ENCODE results near the gene KCNE4.

Gene KCNE4

DNA sequence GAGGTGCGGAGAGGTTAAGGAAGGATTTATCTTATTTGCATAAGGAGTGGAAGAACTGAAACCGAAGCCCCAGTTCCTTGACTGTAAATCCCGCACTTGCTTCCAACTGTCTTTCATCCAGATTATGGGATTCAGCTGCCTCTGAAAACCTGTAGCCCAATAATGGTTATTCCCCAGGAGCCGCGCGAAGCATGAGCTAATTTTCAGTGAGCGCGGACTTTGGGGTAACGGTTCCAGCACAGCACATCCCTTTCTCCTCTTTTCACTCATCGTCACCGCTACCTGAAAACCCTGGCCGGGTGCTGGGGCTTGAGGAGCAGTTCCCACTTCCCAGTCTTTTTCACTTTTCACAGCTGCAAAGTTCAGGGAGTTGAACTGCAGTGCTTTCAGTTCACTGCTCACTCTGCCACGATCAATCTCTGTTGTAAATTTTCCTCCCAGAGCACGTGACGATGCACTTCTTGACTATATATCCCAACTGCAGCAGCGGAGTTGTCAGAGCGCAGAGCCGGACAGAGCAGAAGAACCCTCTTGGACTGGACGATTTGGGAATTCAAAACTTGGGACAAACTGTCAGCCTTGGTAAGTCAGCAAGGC lies at the start of gene KCNE4:
KCNE4 (plus strand) TSS at position 498 of the 597 bp plus-strand sequence. CDS start 641 bp downstream, outside the sequence.
- no peak for DNase-seq (ENCODE audit: low read depth in 1 of 2, low spot score in 1 of 2)

DNA sequence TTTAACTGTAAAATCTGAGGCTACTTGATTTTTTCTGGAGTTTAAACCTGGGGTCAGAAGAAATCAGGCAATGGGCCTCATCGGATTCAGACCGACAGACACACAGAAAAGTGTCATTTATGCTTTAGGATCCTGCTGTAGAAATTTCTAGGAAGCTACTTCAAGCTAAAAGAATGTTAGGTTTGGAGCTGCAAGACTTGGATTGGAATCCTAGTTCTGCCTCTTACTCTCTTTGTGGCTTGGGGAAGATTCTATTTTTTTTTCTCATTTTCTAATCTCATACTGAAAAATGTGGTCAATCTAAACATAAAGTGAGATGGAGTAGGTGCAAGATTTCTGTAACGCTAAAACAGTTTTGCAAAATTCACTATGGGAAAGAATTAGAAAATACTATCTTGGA lies 48.8 kb upstream of the KCNE4 start:
- no peak for DNase-seq (ENCODE audit: low read depth in 1 of 2, low spot score in 1 of 2)

DNA sequence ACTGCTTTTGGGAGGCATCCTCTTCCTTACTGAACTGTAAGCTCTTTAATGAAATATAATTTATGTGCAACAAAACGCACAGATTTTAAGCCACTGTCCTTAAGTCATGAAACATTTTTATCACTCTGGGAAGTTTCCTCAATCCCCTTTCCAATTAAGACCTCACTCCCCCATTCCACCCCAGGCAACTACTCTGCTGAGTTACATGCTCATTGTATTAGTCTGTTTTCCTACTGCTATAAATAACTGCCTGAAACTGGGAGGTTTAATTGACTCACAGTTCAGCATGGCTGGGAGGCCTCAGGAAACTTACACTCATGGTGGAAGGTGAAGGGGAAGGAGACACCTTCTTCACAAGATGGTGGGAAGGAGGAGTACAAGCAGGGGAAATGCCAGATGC lies 46.5 kb upstream of the KCNE4 start:
- no peak for DNase-seq (ENCODE audit: low read depth in 1 of 2, low spot score in 1 of 2)

DNA sequence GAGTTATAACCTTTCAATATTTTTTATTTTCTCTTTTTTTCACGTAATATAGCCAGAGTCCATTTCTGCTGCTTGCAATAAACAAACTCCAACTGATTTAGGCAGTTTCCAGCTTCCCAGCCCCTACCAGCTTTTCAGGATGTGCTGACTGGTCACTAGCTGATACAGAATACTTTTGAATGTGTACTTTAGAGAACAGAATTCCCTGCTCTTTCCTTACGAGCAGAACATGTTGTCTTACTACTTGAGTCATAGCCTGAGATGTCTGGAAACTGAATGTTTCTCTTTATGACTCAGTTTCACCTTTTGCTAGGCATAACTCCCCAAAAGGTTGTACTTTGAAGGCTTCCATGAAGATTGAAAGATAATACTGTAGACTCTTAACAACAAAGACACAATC lies 44.5 kb upstream of the KCNE4 start:
- no peak for DNase-seq (ENCODE audit: low read depth in 1 of 2, low spot score in 1 of 2)

DNA sequence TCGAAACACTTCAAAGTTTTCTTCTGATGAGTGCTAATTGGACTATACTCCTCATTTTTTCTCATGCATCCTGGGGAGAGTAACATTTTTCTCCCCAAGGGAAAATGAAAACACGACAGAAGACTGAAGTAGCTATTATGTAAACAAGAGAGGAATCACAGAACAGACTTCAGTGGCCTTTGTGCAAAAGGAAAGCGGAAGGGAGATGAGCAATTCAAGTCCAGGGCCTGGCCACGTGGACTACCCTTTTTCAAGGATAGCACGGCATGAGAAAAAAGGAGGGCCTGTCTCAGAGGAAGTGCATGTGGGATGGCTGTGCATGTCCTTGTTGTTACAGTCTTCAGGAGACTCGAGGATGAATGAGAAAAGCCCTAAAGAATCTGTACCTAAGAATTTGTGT lies 43.8 kb upstream of the KCNE4 start:
- no peak for DNase-seq (ENCODE audit: low read depth in 1 of 2, low spot score in 1 of 2)

- DNase-seq (ENCODE audit: low read depth in 1 of 2, low spot score in 1 of 2) = no peak
Measured at GRCh38 chr2:223008956-223009355, 43.0 kb upstream of the KCNE4 start.

DNA sequence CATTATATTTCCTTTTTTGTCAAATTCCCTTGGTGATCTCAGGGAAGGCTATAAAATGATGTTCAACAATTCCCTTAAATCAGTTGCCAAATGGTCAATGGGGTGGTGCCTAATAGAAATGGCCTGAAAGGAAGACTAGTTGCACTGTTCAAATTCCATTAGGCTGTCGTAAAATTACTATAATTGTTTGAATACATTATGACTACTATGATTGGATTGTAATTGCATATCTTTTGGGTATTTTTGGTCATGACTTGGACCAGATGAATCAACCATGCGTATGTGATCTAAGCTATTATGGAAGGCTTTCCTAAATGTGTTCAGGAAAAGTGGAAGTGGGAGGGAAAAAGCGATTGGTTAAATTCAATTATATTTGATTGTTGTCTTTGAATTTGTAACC lies 41.3 kb upstream of the KCNE4 start:
- DNase-seq (ENCODE audit: low read depth in 1 of 2, low spot score in 1 of 2) = no peak

- DNase-seq (ENCODE audit: low read depth in 1 of 2, low spot score in 1 of 2) = no peak
Measured at GRCh38 chr2:223012291-223012690, 39.7 kb upstream of the KCNE4 start.

- no peak for DNase-seq (ENCODE audit: low read depth in 1 of 2, low spot score in 1 of 2)
Measured at GRCh38 chr2:223019390-223019930, 32.5 kb upstream of the KCNE4 start.

- no peak for DNase-seq (ENCODE audit: low read depth in 1 of 2, low spot score in 1 of 2)
Measured at GRCh38 chr2:223019987-223020717, 31.8 kb upstream of the KCNE4 start.

GRCh38 chr2:223020971-223021675 lies 30.9 kb upstream of the KCNE4 start:
- DNase-seq (ENCODE audit: low read depth in 1 of 2, low spot score in 1 of 2) = no peak

- no peak for DNase-seq (ENCODE audit: low read depth in 1 of 2, low spot score in 1 of 2)
Measured at GRCh38 chr2:223026357-223027110, 25.5 kb upstream of the KCNE4 start.

- no peak for DNase-seq (ENCODE audit: low read depth in 1 of 2, low spot score in 1 of 2)
Measured at GRCh38 chr2:223027442-223027841, 24.5 kb upstream of the KCNE4 start.

DNA sequence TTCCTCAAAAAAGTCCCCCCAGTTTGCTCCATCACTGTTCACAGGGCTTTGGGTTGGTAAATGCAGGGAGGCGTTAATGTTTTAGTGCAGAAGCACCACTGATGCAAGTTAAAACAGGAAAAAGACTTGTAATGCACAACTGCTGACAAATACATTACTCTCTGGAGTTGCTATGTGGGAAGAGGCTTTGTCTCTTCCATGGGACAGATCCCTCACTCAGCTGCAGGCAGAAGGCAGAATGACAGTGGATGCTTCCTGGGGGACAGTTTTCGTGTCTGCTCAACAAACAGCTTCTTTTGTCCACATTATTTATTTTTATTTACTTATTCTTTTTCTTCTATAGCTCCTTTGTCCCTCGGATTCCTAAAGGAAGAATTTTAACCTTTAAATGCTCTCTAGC lies 22.7 kb upstream of the KCNE4 start:
- no peak for DNase-seq (ENCODE audit: low read depth in 1 of 2, low spot score in 1 of 2)

DNA sequence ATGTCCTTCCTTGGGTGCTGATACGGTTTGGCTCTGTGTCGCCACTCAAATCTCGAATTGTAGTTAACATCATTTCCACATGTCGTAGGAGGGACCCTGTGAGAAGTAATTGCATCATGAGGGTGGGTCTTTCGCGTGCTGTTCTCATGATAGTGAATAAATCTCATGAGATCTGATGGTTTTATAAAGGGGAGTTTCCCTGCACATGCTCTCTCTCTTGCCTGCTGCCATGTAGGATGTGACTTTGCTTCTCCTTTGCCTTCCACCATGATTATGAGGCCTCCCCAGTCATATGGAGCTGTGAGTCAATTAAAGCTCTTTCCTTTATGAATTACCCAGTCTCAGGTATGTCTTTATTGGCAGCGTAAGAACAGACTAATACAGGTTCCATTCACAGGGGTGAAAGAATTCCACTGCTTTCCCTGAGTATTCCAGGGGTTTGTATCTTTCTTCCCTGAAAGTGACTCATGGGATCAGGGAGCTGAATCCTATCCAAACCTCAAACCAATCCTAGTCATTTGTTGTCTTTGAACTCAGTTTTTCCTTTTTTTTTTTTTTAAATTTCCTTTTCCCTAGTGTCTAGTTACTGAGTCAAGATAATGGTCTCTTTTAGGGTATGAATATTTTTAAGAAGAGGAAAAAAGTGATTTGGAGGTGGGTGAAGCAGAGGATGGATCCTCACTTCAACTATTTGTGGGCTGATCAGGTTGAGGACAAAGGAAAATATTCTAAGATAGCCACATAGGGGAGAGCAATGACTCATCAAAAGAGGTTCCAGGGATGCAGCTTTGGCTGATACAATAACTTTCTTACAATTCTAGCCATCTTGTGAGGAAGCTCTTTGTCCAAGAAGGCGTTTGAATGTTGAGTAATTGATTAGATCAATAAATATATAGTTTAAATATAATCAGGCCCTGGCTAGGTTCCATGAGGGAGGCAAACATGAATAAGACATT lies 19.5 kb upstream of the KCNE4 start:
- DNase-seq (ENCODE audit: low read depth in 1 of 2, low spot score in 1 of 2) = no peak

DNA sequence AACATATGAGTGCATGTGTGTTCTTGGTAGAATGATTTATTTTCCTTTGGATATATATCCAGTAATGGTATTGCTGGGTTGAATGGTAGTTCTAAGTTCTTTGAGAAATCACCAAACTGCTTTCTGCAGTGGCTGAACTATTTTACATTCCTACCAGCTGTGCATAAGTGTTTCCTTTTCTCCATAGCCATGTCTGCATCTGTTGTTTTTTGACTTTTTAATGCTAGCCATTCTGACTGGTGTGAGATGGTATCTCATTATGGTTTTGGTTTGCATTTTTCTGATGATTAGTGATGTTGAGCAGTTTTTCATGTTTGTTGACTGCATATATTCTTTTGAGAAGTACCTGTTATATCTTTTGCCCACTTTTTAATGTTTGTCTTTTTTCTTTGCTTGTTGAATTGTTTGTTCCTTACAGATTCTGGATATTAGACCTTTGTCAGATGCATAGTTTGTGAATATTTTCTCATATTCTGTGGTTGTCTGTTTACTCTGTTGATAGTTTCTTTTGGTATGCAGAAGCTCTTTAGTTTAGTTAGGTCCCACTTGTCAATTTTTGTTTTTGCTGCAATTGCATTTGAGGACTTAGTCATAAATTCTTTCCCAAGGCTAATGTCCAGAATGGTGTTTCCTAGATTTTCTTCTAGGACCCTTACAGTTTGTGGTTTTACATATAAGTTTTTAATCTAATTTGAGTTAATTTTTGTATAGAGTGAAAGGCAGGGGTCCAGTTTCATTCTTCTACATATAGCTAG lies 17.6 kb upstream of the KCNE4 start:
- no peak for DNase-seq (ENCODE audit: low read depth in 1 of 2, low spot score in 1 of 2)

GRCh38 chr2:223036790-223037444 lies 15.1 kb upstream of the KCNE4 start:
- DNase-seq (ENCODE audit: low read depth in 1 of 2, low spot score in 1 of 2) = no peak

DNA sequence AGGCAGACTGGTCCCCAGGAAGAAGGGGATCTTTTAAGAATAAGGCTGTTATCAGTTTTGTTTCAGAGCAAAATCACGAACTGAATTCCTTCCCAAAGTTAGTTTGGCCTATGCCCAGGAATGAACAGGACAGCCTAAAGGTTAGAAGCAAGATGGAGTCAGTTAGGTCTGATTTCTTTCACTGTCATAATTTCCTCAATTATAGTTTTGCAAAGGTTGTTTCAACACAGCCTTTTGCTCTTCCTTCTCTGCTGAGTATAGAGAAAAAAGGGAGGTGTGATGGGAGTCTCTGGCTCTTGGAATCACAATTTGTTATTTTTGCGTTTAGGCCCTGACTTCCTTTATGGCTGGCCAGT lies 14.6 kb upstream of the KCNE4 start:
- no peak for DNase-seq (ENCODE audit: low read depth in 1 of 2, low spot score in 1 of 2)

DNA sequence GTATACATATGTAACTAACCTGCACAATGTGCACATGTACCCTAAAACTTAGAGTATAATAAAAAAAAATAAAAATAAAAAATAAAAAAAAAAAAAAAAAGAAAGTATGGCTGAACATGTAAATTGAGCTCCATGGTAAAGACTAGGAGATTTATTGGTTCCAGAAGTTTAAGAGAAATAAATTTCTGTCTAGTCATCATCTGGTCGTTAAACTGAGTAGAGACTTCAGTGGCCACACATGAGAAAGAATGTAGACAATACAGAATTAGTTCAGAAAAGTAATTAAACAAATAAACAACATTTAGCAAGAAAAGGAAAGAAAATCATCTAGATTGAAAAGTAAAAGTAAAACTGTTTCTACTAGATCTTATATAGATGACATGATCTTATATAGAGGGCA lies 12.4 kb upstream of the KCNE4 start:
- no peak for DNase-seq (ENCODE audit: low read depth in 1 of 2, low spot score in 1 of 2)

Data from activated T-helper 1 cell treated with anti-CD3 and anti-CD28 coated beads, Interleukin-2, amount 50 U/mL, for 16 hours (primary cell).